CD4-positive, alpha-beta T cell treated with Interleukin-4 for 4 hours (primary cell): ENCODE measurements around the gene LEFTY2.
"Not testable (repeated sequence)": the region's sequence is repeated elsewhere in the genome, so short reads cannot be mapped to it uniquely, and the experiment has no call there.

Source experiments
- DNase-seq: peaks from one replicate; pipeline ENCODE4 v3.0.0-alpha.2; 2020

Gene LEFTY2

DNA sequence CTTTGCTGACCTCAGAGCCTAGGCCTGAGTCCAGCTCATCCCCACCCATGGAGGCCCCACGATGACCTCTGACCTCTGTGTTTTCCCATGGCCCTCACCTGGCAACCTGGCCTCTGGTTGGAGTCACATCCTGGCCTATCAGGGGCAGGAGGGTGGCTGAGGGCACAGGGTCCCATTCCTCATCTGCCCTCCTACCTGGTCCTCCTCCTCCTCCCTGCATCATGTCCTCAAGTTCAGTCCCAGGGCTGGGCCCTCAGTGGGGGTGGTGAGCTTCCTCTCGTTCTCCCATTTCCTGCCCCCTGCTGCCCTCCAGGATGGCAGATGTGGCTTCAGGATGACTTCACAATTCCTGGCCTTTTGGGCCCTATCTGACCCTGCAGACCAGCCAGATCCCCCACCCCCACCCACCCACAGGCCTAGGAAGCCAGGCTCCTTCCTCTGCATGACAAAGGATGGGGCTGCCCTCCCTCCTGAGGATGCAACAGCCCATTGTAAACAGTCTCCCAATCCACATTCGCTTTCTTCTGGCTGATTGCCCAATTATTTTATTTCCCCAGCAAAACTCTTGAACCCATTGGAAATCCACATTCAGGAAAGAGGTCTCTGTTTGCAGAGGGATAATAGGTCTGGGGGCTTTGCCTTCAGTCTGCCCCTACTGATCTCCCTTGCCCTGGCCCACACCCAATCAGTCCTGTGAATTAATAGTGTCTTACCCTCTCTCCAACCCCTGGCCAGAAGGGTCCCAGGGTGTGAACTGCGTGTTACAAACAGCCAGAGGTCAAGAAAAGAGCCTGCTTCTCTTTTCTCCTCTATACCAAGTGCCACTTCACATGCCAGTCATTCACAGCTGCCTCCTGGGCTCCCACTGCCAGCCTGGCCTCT is 41.7 kb downstream of the LEFTY2 start:
- no peak for DNase-seq

DNA sequence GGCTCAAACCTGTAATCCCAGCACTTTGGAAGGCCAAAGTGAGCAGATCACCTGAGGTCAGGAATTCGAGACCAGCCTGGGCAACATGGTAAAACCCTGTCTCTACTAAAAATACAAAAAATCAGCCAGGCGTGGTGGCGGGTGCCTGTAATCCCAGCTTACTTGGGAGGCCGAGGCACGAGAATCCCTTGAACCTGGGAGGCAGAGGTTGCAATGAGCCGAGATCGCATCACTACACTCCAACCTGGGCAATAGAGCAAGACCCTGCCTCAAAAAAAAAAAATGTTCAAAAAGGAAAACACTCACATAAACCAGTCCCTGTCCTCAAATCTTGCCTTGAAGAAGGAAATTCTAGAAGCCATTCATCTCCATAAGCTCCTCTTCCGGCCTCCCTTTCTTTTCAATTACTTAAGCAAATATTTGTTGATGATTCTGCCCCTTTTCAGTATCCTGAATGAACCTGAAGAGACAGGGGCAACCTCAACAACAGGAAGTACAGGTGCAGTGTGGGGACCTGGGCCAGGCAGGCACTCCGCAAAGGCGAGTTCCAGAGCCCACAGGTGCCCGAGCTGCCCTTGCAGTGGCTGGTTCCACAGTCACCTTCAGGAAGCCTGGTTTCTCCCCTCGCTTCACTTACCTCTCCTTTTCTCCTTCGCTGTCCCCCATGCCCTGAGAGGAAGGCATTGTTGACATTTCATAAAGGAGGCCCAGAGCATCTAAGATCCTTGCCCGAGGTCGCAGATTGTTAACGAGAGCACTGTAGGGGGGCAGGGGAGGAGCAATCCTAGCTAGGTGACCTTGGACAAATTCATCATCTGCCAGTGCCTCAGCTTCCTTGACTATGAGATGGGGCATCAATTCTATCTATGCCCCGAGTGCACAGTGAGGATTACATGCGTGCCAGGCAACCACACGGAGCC is 43.2 kb downstream of the LEFTY2 start:
- peak; percentile 48 for DNase-seq

DNA sequence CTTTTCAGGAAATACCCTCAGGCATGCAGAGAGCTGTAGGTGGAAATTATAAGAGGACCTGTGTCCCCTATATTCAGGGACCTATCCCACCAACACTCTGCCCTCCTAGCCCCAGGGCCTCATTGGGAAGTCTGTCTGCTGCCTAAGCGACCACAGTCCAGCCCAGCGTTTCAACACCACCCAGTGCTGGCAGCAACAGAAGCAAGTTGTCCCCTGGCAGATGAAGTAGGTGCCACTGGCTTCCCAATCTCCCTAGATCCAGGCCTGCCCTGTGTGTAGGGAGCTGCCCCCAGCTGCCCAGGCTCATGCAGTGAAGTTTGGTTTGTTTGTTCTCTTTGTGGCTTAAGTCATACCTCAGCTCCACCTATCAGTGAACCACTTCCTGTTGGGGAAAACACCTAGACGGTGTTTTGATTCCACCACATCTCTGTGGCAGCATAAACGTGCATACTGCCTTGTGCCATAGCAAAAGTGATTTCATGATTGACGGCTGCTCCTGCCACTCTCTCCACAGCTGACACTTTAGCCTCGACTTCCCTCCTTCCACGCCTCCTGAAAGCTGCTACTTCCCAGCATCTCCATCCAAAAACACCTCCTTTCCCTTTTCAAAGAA is 44.0 kb downstream of the LEFTY2 start:
- peak; percentile 92 for DNase-seq

DNA sequence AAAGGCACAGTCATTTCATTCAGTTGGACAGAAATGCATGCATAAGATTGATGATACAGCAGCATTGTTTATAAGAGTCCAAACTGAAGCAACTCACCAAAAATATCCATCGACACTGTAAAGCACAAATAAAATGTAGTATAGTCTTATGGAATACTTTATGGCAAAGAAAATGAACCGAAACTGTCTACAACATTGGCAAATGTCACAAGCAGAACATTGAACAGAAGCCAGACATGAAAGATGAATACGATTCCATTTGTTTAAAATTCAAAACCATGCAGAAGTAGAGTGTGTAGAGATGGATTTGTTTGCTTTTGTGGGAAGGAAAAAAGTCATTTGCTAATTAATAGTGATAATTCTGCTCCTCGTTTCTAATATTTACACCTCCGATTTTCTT is 44.5 kb downstream of the LEFTY2 start:
- no peak for DNase-seq

DNA sequence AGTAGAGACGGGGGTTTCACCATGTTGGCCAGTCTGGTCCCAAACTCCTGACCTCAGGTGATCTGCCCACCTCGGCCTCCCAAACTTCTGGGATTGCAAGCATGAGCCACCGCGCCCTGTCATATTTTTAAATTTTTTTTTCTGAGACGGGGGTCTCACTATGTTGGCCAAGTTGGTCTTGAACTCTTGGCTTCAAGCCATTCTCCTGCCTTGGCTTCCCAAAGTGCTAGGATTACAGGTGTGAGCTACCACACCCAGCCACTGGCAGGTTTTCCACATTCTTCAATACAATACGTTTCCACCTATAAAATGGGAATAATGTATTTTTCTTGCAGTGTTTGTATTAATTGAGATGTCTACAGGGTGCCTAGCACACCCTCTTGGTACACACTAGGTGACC is 48.7 kb downstream of the LEFTY2 start:
- no peak for DNase-seq

DNA sequence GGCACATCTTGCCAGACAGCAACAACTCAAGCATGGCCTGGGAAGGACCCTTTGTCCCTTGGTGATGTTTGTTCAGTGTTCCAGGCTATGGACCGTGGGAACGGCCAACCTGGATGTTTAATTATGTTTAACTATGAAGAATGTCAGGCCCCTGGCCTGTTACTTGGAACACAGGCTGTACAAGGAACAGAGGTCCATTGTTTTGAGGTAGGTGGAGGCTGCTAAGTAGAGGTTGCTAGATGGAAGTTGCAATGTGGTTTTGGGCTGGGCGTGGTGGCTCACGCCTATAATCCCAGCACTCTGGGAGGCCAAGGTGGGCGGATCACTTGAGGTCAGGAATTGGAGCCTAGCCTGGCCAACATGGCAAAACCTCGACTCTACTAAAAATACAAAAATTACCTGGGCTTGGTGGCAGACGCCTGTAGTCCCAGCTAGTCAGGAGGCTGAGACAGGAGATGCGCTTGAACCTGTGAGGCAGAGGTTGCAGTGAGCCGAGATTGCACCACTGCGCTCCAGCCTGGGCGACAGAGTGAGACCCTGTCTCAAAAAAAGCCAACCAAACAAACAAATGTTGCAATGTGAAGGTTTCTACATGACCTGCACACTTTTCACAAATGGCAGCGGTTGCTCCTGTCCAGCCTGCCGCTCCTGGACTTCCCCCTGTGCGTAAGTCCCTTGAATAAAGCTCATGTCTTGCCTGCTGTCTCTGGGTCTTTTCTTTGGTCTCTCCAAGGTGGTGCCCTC is 49.6 kb downstream of the LEFTY2 start:
- no peak for DNase-seq

DNA sequence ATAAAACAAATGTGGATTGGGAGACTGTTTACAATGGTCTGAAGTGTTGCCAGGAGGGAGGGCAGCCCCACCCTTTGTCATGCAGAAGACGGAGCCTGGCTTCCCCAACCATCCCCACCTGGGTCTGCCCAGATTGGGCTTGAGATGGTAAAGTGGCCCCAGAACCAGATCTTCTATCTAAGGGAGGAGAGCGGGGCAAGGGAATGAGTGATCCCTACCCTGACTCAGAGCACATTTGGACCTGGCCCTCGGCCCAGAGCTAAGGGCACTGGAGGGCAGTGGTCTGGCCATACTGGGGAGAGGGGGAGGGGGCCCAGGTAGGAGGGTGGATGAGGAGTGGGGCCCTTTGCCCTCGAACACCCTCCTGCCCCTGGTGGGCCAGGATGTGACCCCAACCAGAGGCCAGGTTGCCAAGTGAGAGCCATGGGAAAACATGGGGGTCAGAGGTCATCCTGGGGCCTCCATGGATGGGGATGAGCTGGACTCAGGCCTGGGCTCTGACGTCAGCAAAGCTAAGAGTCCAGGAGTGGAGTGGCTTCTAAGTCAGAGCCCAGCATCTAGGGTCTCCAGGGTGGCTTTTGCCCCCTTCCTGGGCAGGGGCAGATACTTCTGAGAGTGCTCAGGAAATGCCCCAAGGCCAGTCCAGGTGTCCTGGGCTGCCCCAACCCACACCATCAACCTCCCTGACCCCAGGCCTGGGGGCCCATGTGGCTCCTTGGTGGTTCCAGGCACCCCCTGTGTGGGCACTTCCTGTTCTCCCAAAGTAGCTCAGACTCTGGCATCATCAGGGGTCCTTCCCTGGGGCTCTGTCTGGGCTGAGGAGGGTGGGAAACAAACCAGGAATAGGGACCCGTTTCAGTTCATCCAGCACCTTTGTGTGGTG is 50.4 kb downstream of the LEFTY2 start:
- no peak for DNase-seq

DNA sequence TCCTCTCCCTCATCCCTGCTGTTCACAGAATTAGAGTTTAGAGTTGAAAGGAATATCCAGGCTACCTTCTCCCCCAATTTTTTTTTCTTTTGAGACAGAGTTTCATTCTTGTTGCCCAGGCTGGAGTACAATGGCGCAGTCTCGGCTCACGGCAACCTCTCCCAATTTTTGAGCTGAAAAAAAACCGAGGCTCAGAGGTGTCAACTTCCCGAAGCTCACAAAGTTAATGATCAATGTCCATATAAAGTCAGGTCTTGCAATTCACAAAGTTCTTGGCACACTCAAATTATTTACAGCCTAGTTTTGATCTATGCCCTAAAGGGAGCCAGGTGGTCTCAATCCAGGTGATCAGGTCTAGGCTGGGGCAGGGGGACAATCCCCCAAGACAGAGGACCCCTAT is 51.3 kb downstream of the LEFTY2 start:
- DNase-seq, result no peak

DNA sequence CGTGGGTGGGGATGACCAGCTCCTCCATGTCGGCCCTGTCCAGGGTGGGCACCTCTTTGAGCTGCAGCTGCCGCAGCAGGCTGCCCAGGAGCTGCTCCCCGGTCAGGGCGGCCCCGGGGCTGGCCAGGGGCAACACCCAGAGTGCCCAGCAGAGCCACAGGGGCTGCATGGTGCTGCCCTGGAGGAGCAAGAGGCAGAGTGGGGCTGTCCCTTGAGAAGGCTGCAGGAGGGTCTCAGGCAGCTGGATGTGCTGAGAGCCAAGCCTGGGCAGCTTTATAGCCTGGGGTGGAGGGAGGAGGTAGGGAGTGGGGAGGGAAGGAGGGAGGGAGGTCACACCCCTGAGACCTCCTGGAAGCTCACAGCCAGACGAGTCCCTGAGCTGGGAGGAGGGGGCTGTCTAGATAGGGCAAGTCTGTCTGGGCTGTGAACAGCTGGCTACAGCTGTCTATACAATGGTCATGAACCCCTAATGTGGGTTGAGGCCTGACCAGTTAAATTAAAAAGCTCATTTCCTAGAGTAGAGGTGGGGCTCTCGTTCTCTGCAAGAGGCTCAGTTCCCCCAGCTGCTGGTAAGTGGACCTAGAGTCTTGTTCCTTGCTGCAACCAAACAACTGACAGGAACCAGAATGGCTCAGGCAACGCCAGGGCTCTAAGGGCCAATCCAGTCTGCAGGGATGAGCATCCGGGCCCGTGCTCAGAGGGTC is 52.0 kb downstream of the LEFTY2 start, which contains the start of gene LEFTY1:
Gene LEFTY1 (minus strand): TSS at position 249 of the 704 bp plus-strand sequence. CDS start 80 bp downstream, at position 169.
- no peak for DNase-seq

DNA sequence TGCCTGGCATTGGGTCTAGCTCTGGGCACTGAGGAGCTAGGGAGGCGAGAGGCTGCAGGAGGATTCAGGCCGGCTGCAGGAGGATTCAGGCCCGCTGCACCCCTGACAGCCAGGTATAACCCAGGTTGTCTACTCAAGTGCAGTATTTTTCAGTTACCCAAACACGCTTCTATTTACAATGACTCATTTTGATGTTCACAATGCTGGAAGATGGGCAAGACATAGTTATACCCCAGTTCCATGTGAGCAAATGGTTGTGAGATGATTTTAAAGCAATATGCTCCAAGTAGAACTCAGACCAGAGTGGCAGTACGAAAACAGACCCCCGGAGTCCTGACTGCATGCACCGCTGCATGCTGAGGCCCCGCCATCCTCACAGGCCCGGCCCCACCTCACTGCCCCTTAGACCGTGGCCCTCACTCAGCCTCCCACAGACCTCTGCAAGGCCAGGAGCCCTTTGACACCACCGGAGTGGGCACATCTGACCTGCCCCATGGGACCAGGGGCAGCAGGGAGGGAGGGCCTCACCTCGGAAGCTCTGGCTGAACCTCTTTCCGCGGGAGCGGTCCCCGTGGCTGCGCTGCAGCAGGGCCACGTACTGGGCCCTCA is 52.6 kb downstream of the LEFTY2 start:
- no peak for DNase-seq

DNA sequence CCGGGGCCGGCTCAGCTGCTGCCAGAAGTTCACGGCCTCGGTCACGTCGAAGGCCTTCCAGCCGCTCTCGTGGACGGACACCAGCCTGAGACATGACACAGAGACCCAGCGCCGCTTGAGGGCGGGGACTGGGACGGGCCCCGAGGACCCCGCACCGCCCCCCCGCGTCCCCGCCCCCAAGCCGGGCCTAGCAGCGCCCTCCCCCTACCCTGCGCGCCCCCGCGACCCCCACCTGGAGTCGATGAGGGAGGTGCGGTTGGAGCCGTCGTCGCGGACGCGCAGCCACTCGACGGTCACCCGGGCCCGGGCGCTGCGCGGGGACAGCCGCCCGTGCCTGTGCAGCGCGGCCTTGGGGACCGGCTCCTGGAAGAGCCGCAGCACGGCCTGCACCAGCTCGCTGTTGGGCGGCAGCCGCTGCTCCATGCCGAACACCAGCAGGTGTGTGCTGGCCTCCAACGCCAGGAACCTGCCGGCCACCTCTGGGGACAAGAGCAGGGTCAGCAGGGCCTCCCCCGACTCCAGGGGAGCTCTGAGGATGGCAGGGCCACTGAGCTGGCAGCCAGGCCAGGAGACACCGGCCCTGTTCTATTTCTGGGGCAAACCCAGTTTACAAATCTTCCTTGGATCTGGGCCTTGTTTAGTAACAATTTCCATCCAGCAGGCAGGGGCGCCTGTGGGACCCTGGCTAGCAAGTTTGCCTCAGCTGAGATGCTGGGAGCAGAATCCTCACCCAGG is 53.3 kb downstream of the LEFTY2 start:
- DNase-seq, result not testable (repeated sequence)

DNA sequence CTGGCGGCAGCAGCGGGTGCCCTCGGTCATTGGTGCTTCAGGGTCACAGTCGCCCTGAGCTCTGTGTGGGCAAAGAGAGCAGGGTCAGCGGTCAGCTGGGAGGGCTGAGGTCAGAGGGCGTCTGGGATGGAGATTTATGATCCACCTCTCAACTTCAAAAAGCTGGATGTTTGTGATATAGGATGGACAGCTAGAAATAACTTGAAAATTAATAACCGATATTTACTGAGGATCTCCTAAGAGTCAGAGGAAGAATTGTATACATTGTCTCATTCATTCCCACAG is 54.0 kb downstream of the LEFTY2 start:
- DNase-seq, result no peak
